C4-2B (cell line): ENCODE data around the gene NRAS.

Experiments
- CTCF ChIP-seq: fragments of 450-650 bp; conservative IDR thresholded peaks from 2 replicates; pipeline ENCODE4 v1.5.1; 2017; ENCODE audit warnings: mild to moderate bottlenecking
- ZFX ChIP-seq: fragments of 450-650 bp; IDR thresholded peaks from 2 replicates; pipeline ENCODE4 v1.6.1; 2017

- TF ChIP-seq CTCF: no peak
- no peak for TF ChIP-seq ZFX
Measured at GRCh38 chr1:114735479-114735878, 18.9 kb upstream of the NRAS start.
